IPS DF 6.9 (cell line): Measurements from ENCODE around the gene MUC2.

Experiments used
- DNase-seq: peaks from one replicate; pipeline ENCODE4 v3.0.0-alpha.2; 2013; ENCODE audit warnings: low read depth, low spot score
- H3K27ac ChIP-seq: one replicate; pipeline ENCODE4 v1.5.1; 2013; ENCODE audit warnings: low read length, control low read depth
- H3K27me3 ChIP-seq: 2 replicates; pipeline ENCODE4 v1.6.1; 2013; ENCODE audit warnings: mild to moderate bottlenecking, low read length; ENCODE audit not compliant: control insufficient read depth, insufficient read depth
- H3K36me3 ChIP-seq: 2 replicates; pipeline ENCODE4 v1.6.1; 2013; ENCODE audit warnings: low read length; ENCODE audit not compliant: control insufficient read depth, insufficient read depth
- H3K4me1 ChIP-seq: 2 replicates; pipeline ENCODE4 v1.6.1; 2013; ENCODE audit warnings: low read length; ENCODE audit not compliant: control insufficient read depth, insufficient read depth
- H3K4me3 ChIP-seq: 2 replicates; pipeline ENCODE4 v1.5.1; 2013; ENCODE audit warnings: mild to moderate bottlenecking, low read length
- H3K9me3 ChIP-seq: 2 replicates; pipeline ENCODE4 v1.6.1; 2013; ENCODE audit warnings: low read length, inconsistent platforms; ENCODE audit not compliant: control insufficient read depth, insufficient read depth
- WGBS: extraction: QIAGEN DNeasy Blood & Tissue Kit; methylation state at CpG from one replicate; pipeline ENCODE4 v1.1.7; 2013; ENCODE audit warnings: mixed read lengths, missing lambda C conversion rate; ENCODE audit not compliant: insufficient read length, insufficient coverage; 5-methylcytosine and 5-hydroxymethylcytosine counted together

MUC2 gene

DNA sequence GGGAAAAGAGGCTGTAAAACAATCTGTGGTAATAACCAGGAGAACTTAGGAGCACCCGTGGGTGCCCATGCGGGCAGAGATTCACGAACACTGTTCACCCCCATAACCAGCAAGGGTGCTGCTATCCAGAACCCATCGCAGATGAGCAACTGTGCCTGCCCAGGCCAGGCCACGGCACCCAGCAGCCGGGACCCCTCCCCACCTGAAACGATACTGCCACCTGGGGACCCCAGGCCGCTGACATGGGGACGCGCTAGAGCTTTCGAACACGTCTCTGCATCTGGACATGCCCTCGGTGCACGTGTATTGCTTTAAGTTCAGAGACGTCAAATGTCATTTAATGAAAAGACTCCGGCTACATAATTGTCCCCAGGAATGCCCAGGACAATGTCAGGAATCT, 14.3 kb upstream of the MUC2 start:
- WGBS: no CpG with 5 or more reads among the region's 16 CpGs
- no peaks in the 10 kb centered on the region for H3K4me1 ChIP-seq
- H3K27me3 ChIP-seq: no peaks in the 10 kb centered on the region
- H3K9me3 ChIP-seq: no peaks in the 10 kb centered on the region
- H3K27ac ChIP-seq: no peak overlapping the region
- no peak overlapping the region for H3K4me3 ChIP-seq
- no peaks in the 10 kb centered on the region for H3K36me3 ChIP-seq
- DNase-seq: no peak

DNA sequence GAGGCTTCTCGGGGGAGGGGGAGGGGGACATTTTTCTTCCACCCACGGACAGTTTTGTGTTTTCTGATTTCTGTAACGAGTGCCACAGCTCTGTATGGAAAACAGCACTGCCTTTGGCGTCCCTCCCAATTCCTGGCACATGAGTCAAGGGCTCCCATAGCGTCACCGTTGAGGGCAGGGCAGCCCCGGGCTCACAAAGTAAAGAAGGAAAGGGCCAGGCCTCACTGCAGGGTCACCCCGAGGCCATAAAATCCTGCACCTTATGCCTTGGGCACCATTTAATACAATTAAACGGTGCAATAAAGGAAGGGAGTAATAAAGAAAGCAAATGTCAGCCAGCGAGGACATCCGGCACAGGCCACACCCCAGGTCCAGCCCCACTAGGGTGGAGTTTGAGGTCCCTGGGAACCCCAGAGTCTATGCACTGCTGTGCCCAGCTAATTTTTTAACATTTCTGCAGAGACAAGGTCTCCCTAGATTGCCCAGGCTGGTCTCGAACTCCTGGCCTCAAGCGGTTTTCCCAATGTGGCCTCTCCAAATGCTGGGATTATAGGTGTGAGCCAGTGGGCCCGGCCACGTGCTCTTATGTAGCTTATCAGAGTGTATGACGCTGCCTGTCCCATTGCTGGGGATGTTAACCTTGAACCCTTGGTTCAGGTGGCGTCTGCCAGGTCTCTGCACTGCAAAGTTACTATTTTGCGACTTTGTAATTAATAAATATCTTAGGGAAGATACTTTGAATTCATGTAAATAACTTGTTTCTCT, 13.6 kb upstream of the MUC2 start:
- Histone ChIP-seq H3K27me3 (no peaks in the 10 kb centered on the region), H3K4me3 (no peak overlapping the region), H3K36me3 (no peaks in the 10 kb centered on the region), H3K9me3 (no peaks in the 10 kb centered on the region), H3K27ac (no peak overlapping the region), H3K4me1 (no peaks in the 10 kb centered on the region)
- WGBS: no CpG with 5 or more reads among the region's 18 CpGs
- no peak for DNase-seq

DNA sequence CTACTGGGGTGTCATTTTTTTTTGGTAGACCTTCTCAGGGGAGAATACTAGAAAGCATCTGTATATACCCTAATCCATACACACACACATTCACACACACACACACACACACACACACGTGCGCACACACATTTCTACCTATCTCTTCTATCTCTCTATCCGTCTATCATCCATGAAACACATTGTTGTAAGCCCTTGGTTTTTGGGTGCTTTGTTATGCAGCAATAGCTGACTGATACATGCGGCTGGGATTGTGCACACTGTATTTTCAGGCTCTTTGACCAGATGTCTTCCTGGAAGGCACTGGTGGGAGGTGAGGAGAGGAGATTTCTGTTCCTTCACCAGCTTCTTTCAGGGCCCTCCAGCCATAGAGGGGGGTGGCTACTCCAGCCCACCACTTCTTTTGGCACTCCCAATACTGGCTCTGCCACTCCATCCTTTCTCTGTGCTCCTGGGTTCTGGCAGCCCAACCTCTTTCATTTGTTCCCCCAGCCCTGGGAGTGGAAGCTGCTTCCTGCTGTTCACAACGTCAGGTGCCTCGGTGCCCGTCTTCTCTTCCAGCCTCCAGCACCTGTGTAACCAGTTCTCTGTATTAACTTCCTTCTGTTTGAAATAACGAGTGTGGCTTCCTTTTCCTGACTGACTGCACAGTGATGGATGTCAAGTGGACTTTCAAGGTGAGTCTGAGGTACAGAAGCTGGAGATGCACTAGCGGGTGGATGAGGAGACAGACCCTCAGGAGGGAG, 12.4 kb upstream of the MUC2 start:
- no CpG with 5 or more reads among the region's 9 CpGs for WGBS

DNA sequence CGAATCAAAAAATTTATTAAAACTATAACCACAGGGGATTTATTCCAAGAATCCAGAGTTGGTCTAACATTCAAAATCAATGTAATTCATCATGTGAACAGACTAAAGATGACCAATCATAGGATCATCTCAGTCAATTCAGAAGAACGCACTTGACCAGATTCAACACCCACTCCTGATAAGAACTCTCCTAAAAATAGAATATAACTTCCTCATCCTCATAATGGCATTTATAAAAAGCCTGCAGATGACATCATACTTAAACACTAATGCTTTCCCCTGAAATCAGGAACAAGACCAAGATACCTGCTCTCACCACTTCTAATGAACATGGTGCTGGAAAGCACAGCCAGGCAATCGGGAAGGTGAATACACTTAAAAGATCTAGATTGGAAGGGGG, 10.5 kb upstream of the MUC2 start:
- H3K4me3 ChIP-seq: no peak overlapping the region
- no peaks in the 10 kb centered on the region for H3K4me1 ChIP-seq
- no peaks in the 10 kb centered on the region; the same call in 1 of the 2 replicates for H3K27me3 ChIP-seq
- H3K36me3 ChIP-seq: no peaks in the 10 kb centered on the region
- DNase-seq: no peak
- WGBS: no CpG with 5 or more reads among the region's 3 CpGs
- no peaks in the 10 kb centered on the region for H3K9me3 ChIP-seq
- H3K27ac ChIP-seq: no peak overlapping the region

More for the DNA sequence above, 12.4 kb upstream of the MUC2 start:
- H3K4me1 ChIP-seq: no peaks in the 10 kb centered on the region
- no peaks in the 10 kb centered on the region for H3K9me3 ChIP-seq
- H3K27ac ChIP-seq: no peak overlapping the region
- no peak overlapping the region for H3K4me3 ChIP-seq
- H3K36me3 ChIP-seq: no peaks in the 10 kb centered on the region
- DNase-seq: no peak
- no peaks in the 10 kb centered on the region for H3K27me3 ChIP-seq

DNA sequence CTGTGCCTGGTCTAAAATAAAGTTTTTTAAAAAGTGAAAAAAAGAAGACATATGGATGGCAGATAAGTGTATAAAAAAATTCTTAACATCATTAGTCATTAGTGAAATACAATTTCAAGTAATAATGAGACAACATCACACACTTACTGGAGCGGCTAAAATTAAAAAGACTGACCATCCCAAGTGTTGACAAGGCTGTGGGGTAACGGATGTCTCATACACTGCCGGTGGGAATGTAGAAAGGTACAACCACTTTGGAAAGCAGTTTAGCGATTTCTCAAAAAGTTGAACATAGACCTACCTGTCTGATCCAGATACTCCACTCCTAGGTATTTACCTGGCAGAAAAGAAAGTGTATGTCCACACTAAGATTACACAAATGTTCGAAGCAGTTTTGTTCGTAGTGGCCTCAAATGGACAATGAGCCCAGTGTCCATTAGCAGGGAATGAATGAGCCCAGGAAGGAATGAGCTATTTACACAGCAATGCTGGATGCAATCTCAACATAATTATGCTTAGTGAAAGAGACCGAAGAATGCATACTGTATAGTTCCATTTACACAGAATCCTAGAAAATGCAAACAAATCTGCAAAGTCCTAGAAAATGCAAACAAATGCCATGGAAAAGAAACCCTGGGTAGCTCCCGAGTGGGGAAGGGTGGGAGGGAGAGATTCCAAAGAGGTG, 6.7 kb upstream of the MUC2 start:
- WGBS: no CpG with 5 or more reads among the region's 8 CpGs
- no peak overlapping the region for H3K4me3 ChIP-seq
- DNase-seq: no peak
- no peak overlapping the region for H3K27ac ChIP-seq
- H3K27me3 ChIP-seq: no peaks in the 10 kb centered on the region; the same call in 1 of the 2 replicates
- H3K4me1 ChIP-seq: no peaks in the 10 kb centered on the region
- no peaks in the 10 kb centered on the region; the same call in 1 of the 2 replicates for H3K36me3 ChIP-seq
- no peaks in the 10 kb centered on the region for H3K9me3 ChIP-seq

DNA sequence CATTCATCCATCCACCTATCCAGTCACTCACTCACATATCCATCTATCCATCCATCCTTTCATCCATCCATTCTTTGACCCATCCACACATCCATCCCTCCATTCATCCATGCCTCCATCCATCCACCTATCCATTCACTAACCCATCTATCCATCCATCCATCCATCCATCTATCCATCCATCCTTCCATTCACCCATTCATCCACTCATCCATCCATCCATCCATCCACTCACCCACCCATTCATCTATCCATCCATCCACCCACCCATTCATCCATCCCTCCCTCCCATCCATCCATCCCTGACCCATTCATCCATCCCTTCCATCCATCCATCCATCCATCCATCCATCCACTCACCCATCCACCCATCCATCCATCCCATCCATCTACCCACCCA, 4.9 kb upstream of the MUC2 start:
- DNase-seq: no peak
- Histone ChIP-seq H3K4me1 (peaks cover 2% of the 10 kb centered on the region; the same call in 1 of the 2 replicates), H3K27ac (no peak overlapping the region), H3K27me3 (no peaks in the 10 kb centered on the region; the same call in 1 of the 2 replicates), H3K9me3 (no peaks in the 10 kb centered on the region), H3K36me3 (no peaks in the 10 kb centered on the region; the same call in 1 of the 2 replicates), H3K4me3 (no peak overlapping the region)

DNA sequence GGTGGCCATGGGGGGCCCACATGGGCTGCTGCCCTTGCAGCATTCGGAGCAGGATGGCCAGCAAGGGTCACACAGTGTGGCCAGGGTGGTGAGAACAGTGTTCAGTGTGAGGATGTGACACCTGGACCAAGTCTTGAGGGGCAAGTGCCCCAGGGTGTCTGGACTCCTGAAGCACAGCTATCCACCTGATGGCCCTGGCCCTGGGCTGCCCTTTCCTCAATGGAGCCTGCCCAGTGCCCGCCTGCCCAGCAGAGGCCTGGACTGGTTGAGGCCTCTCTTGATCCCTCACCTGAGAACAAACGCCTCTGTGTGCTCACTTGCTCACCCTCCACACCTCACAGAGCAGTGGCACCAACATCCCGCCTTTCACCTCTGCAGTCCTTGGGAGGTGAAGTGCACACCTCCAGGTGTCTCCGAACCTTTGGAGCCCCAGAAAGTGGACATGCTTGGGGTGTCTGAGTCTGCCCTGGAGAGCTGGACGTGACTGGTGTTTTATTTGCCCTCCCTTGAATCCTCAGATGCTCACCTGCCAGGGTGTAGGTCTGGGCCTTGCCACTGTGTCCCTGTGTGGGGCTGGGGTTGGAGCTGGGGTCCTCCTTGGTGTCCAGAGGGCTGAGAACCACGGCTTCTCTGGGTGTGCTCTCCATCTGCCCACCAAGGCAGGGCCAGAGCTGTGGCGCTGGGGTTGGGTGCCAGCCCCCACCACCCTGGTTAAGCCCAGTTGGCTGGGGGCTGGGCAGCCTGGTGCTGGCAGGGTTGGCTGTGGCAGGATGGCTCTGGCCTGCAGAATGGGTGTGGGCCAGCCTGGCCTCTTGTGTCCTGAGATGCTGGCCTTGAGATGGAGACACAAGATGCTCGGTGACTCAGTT, 3.8 kb upstream of the MUC2 start:
- no peaks in the 10 kb centered on the region; the same call in 1 of the 2 replicates for H3K36me3 ChIP-seq
- no peak overlapping the region for H3K4me3 ChIP-seq
- no peaks in the 10 kb centered on the region; the same call in 1 of the 2 replicates for H3K27me3 ChIP-seq
- H3K9me3 ChIP-seq: no peaks in the 10 kb centered on the region
- no peak for DNase-seq
- H3K4me1 ChIP-seq: peaks cover 2% of the 10 kb centered on the region; the same call in 1 of the 2 replicates
- no peak overlapping the region for H3K27ac ChIP-seq
- no CpG with 5 or more reads among the region's 9 CpGs for WGBS

DNA sequence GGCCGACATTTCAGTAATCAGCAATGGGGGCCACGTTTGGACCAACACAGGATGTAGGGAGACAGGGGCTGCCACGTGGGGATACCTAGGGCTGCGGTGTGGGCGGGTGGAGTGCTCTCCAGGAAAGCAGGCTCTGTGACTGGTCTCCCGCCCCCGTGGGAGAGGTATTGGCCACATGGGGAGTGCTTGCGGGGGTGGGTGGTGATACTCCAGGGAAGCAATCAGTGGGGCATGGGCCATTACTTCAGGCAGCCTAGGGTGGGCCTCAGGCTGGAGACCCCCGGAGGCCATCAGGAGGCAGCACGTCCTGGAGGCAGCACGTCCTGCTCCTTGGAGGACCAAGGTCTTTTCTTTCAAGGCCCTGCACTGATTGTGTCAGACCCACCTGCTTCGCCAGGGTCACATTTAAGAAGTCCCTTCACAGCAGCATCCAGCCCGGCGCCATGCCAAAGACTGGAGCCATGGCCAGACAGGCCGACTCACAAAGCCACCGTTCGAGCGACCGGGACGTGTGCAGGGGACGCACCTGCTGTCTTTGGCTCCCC, 3.0 kb upstream of the MUC2 start:
- H3K27me3 ChIP-seq: no peaks in the 10 kb centered on the region; the same call in 1 of the 2 replicates
- WGBS: no CpG with 5 or more reads among the region's 21 CpGs
- no peaks in the 10 kb centered on the region; the same call in 1 of the 2 replicates for H3K36me3 ChIP-seq
- no peak overlapping the region for H3K4me3 ChIP-seq
- H3K27ac ChIP-seq: no peak overlapping the region
- H3K9me3 ChIP-seq: no peaks in the 10 kb centered on the region
- peaks cover 2% of the 10 kb centered on the region; the same call in 1 of the 2 replicates for H3K4me1 ChIP-seq
- DNase-seq: no peak

DNA sequence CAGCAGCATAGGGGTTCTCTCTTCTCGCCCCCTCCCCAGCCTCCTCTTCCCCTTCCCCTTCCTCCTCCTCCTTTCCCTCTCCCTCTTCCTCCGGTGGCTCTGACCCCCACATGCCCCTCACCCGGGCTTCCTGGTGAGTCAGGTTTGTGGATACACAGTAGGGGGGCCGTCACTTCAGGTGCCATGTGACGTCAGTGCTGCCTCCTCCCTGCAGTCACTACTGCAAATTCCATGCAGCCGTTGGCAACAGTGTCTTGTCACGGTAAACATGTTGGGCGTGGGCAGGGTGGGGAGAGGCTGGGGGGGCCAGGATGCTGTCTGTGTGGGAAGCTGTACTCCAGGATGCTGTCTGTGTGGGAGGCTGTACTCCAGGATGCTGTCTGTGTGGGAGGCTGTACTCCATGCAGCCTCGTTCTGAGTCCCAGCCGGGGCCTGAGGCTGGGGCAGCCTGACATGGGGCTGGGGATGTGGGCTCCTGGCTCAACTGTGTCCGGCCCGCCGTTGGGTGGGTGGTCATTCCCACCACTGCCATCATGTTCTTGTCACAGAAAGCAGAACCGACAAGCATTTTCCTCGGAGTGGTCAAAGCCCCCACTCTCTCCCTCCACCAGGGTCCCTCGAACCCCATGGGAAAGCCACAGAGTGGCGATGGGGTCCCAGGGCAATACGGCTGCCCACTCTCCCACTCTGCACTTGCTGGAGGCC, 2.4 kb upstream of the MUC2 start:
- Histone ChIP-seq H3K4me3 (no peak overlapping the region), H3K9me3 (no peaks in the 10 kb centered on the region), H3K27ac (no peak overlapping the region), H3K36me3 (no peaks in the 10 kb centered on the region; the same call in 1 of the 2 replicates), H3K4me1 (peaks cover 2% of the 10 kb centered on the region; the same call in 1 of the 2 replicates), H3K27me3 (no peaks in the 10 kb centered on the region; the same call in 1 of the 2 replicates)
- DNase-seq: no peak
- no CpG with 5 or more reads among the region's 18 CpGs for WGBS
